Esophagus muscularis mucosa (tissue), 3 donors: ENCODE data around the gene ADH1C.

ENCODE experiments used
- CTCF ChIP-seq, 3 experiments: fragments of 200-600 bp in 2 of 3; fragments of 450-650 bp in 1 of 3; sonication (generic) in 2 of 3; IDR thresholded peaks; one replicate each; pipeline ENCODE4 v1.5.1; 2017 to 2019; ENCODE audit warnings: antibody characterized with exemption in 3 of 3, mild to moderate bottlenecking in 2 of 3, moderate library complexity in 1 of 3
- POLR2A ChIP-seq: fragments of 450-650 bp; IDR thresholded peaks from one replicate; pipeline ENCODE4 v1.6.1; 2017; ENCODE audit warnings: antibody characterized with exemption, moderate library complexity, mild to moderate bottlenecking, low read depth
- POLR2AphosphoS5 ChIP-seq, 2 donors: sonication (generic); formaldehyde crosslinking; IDR thresholded peaks; one replicate each; pipeline ENCODE4 v1.6.1; 2017; ENCODE audit warnings: antibody characterized with exemption in 2 of 2

- TF ChIP-seq CTCF (IDR thresholded peaks at IDR 0.05) (no peak), POLR2AphosphoS5 (IDR thresholded peaks at IDR 0.05) (no peak), POLR2A (no peak)
Measured at GRCh38 chr4:99351487-99351886, 1.1 kb downstream of the ADH1C start.
